ENCODE results near the gene SLC37A4. TPM values are rescaled to one million over a fixed set of nuclear protein-coding genes. Genes with fewer than 3 reads are reported as not detected.

SLC37A4 gene
- total and polyA plus RNA-seq, 2 of the 13 experiments (the other 11 are each of a cell fraction or from before 2014, with no cell fraction given): 43.0 to 56.1 TPM

DNA sequence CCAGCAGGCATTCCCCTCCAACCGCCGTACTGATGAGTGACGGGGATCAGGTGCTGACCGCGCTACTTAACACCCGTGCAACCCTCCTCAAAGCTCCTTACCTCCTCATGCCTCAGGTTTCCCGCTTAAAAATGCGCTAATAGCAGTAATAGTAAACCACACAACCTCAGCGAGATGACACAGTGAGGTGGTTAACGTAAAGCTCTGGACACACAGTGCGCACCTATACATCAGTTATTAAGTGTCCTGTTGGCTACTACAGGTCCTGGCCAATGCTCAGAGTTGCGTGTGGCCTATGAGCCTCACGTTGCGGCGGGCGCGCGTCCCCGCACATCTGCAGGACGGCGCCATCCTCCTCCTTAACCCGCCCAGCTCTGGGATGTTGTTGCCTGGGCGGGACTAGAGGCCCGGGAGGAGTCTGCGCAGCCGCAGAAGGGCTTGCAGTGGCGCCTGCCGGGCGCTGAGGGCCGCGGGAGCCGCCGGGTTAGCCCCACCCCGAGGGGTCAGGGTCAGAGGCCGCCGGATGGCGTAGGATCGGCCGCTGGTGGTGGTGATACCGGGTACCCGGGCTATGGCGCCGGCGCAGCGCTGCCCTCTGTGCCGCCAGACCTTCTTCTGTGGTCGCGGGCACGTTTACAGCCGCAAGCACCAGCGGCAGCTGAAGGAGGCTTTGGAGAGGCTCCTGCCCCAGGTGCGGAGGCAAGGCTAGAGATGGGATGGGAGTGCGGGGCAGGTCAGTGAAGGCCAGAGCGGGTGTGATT, 32.9 kb downstream of the SLC37A4 start, which contains the start of gene CENATAC (continued):
- TF ChIP-seq, protein P1, sequence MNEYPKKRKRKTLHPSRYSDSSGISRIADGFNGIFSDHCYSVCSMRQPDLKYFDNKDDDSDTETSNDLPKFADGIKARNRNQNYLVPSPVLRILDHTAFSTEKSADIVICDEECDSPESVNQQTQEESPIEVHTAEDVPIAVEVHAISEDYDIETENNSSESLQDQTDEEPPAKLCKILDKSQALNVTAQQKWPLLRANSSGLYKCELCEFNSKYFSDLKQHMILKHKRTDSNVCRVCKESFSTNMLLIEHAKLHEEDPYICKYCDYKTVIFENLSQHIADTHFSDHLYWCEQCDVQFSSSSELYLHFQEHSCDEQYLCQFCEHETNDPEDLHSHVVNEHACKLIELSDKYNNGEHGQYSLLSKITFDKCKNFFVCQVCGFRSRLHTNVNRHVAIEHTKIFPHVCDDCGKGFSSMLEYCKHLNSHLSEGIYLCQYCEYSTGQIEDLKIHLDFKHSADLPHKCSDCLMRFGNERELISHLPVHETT (CRISPR knock-in tag; conservative IDR thresholded peaks at IDR 0.05): peak; percentile 89
- TF ChIP-seq, protein P2, sequence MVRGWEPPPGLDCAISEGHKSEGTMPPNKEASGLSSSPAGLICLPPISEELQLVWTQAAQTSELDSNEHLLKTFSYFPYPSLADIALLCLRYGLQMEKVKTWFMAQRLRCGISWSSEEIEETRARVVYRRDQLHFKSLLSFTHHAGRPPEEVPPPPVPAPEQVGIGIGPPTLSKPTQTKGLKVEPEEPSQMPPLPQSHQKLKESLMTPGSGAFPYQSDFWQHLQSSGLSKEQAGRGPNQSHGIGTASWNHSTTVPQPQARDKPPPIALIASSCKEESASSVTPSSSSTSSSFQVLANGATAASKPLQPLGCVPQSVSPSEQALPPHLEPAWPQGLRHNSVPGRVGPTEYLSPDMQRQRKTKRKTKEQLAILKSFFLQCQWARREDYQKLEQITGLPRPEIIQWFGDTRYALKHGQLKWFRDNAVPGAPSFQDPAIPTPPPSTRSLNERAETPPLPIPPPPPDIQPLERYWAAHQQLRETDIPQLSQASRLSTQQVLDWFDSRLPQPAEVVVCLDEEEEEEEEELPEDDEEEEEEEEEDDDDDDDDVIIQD (CRISPR knock-in tag; IDR thresholded peaks at IDR 0.05; ENCODE audit: low read depth): no peak
- TF ChIP-seq ZKSCAN1 (IDR thresholded peaks at IDR 0.05; ENCODE audit: low read length) (no peak), RBAK (CRISPR knock-in tag; IDR thresholded peaks at IDR 0.05) (no peak), ZNF652 (CRISPR knock-in tag; IDR thresholded peaks at IDR 0.05; ENCODE audit: borderline replicate concordance, low read depth) (0 out of 2 replicates have a peak, but pooled peaks have one; percentile 48), SIN3A (IDR thresholded peaks at IDR 0.05; ENCODE audit: borderline replicate concordance, low read depth, low read length) (peak; percentile 83; the same call in 1 of the 2 replicates), ZNF230 (CRISPR knock-in tag; IDR thresholded peaks at IDR 0.05) (no peak), DR1 (CRISPR knock-in tag; IDR thresholded peaks at IDR 0.05) (peak; percentile 69), NFATC3 (CRISPR knock-in tag; IDR thresholded peaks at IDR 0.05) (peak; percentile 76; the same call in 1 of the 2 replicates), POLR2A (IDR thresholded peaks at IDR 0.05; ENCODE audit: insufficient read depth in 1 of 2, low read depth in 2 of 2, low read length in 2 of 2) (peak; percentile 74 to 98), NR2F6 (IDR thresholded peaks at IDR 0.05) (peak; percentile 87), NR2F6 (CRISPR knock-in tag; IDR thresholded peaks at IDR 0.05) (peak; percentile 98), PHB2 (IDR thresholded peaks at IDR 0.05; ENCODE audit: partially characterized antibody) (no peak), KAT8 (CRISPR knock-in tag; IDR thresholded peaks at IDR 0.05) (peak; percentile 91), GABPB1 (CRISPR knock-in tag; IDR thresholded peaks at IDR 0.05) (peak; percentile 93)
- TF ChIP-seq, protein P3, sequence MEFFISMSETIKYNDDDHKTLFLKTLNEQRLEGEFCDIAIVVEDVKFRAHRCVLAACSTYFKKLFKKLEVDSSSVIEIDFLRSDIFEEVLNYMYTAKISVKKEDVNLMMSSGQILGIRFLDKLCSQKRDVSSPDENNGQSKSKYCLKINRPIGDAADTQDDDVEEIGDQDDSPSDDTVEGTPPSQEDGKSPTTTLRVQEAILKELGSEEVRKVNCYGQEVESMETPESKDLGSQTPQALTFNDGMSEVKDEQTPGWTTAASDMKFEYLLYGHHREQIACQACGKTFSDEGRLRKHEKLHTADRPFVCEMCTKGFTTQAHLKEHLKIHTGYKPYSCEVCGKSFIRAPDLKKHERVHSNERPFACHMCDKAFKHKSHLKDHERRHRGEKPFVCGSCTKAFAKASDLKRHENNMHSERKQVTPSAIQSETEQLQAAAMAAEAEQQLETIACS (CRISPR knock-in tag; IDR thresholded peaks at IDR 0.05): no peak
- TF ChIP-seq, protein P4, sequence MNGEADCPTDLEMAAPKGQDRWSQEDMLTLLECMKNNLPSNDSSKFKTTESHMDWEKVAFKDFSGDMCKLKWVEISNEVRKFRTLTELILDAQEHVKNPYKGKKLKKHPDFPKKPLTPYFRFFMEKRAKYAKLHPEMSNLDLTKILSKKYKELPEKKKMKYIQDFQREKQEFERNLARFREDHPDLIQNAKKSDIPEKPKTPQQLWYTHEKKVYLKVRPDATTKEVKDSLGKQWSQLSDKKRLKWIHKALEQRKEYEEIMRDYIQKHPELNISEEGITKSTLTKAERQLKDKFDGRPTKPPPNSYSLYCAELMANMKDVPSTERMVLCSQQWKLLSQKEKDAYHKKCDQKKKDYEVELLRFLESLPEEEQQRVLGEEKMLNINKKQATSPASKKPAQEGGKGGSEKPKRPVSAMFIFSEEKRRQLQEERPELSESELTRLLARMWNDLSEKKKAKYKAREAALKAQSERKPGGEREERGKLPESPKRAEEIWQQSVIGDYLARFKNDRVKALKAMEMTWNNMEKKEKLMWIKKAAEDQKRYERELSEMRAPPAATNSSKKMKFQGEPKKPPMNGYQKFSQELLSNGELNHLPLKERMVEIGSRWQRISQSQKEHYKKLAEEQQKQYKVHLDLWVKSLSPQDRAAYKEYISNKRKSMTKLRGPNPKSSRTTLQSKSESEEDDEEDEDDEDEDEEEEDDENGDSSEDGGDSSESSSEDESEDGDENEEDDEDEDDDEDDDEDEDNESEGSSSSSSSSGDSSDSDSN (CRISPR knock-in tag; IDR thresholded peaks at IDR 0.05): peak; percentile 63
- TF ChIP-seq, protein P5, sequence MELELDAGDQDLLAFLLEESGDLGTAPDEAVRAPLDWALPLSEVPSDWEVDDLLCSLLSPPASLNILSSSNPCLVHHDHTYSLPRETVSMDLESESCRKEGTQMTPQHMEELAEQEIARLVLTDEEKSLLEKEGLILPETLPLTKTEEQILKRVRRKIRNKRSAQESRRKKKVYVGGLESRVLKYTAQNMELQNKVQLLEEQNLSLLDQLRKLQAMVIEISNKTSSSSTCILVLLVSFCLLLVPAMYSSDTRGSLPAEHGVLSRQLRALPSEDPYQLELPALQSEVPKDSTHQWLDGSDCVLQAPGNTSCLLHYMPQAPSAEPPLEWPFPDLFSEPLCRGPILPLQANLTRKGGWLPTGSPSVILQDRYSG (CRISPR knock-in tag; IDR thresholded peaks at IDR 0.05): no peak
- TF ChIP-seq, protein P6, sequence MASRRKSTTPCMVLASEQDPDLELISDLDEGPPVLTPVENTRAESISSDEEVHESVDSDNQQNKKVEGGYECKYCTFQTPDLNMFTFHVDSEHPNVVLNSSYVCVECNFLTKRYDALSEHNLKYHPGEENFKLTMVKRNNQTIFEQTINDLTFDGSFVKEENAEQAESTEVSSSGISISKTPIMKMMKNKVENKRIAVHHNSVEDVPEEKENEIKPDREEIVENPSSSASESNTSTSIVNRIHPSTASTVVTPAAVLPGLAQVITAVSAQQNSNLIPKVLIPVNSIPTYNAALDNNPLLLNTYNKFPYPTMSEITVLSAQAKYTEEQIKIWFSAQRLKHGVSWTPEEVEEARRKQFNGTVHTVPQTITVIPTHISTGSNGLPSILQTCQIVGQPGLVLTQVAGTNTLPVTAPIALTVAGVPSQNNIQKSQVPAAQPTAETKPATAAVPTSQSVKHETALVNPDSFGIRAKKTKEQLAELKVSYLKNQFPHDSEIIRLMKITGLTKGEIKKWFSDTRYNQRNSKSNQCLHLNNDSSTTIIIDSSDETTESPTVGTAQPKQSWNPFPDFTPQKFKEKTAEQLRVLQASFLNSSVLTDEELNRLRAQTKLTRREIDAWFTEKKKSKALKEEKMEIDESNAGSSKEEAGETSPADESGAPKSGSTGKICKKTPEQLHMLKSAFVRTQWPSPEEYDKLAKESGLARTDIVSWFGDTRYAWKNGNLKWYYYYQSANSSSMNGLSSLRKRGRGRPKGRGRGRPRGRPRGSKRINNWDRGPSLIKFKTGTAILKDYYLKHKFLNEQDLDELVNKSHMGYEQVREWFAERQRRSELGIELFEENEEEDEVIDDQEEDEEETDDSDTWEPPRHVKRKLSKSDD (CRISPR knock-in tag; IDR thresholded peaks at IDR 0.05; ENCODE audit: low read depth): peak; percentile 34; the same call in 1 of the 2 replicates
- TF ChIP-seq, protein P7, sequence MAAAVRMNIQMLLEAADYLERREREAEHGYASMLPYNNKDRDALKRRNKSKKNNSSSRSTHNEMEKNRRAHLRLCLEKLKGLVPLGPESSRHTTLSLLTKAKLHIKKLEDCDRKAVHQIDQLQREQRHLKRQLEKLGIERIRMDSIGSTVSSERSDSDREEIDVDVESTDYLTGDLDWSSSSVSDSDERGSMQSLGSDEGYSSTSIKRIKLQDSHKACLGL (CRISPR knock-in tag; IDR thresholded peaks at IDR 0.05): peak; percentile 65; the same call in 1 of the 2 replicates

Measured in HepG2 (cell line).